Keratinocyte (primary cell): Measurements from ENCODE around the gene LRATD1. TPM values are rescaled to one million over a fixed set of nuclear protein-coding genes. Genes with fewer than 3 reads are reported as not detected.

Source experiments
- DNase-seq: peaks from one replicate; pipeline ENCODE4 v3.0.0-alpha.2; 2011; ENCODE audit warnings: low read depth, missing footprints, low spot score
- FAIRE-seq: peaks from 2 replicates; lab custom pipeline; 2011; peaks lifted over from hg19 to GRCh38; lab: Jason Lieb, UNC
- H2AFZ ChIP-seq: 2 replicates; pipeline ENCODE4 v1.6.0; 2012; ENCODE audit warnings: low read length, control low read depth, inconsistent platforms; ENCODE audit not compliant: control insufficient read depth
- H3K27ac ChIP-seq: 2 replicates; pipeline ENCODE4 v1.5.1; 2011; ENCODE audit warnings: low read length; ENCODE audit not compliant: control insufficient read depth, insufficient read depth
- H3K27me3 ChIP-seq: 3 replicates; pipeline ENCODE4 v1.6.0; 2011; ENCODE audit warnings: low read length; ENCODE audit not compliant: control insufficient read depth, insufficient read depth; ENCODE audit errors: extremely low read depth
- H3K36me3 ChIP-seq, 2 experiments: 2 replicates in 1 of 2; 3 replicates in 1 of 2; pipeline ENCODE4 v1.5.1; 2011; ENCODE audit warnings: low read length in 2 of 2, mild to moderate bottlenecking in 1 of 2; ENCODE audit not compliant: control insufficient read depth in 2 of 2, insufficient read depth in 2 of 2; ENCODE audit errors: extremely low read depth in 1 of 2
- H3K4me1 ChIP-seq: 3 replicates; pipeline ENCODE4 v1.5.1; 2011; ENCODE audit warnings: low read length; ENCODE audit not compliant: control insufficient read depth, insufficient read depth; ENCODE audit errors: extremely low read depth
- H3K4me2 ChIP-seq: 3 replicates; pipeline ENCODE4 v1.6.0; 2011; ENCODE audit warnings: low read depth, low read length; ENCODE audit not compliant: control insufficient read depth, insufficient read depth; ENCODE audit errors: extremely low read depth
- H3K4me3 ChIP-seq, 3 experiments: fragments of 200-600 bp in 1 of 3; sonication (generic) in 1 of 3; 2 replicates in 2 of 3; 3 replicates in 1 of 3; pipeline ENCODE4 v1.5.1; 2011 to 2016; ENCODE audit warnings: low read length in 3 of 3, mild to moderate bottlenecking in 3 of 3, control low read depth in 2 of 3, inconsistent platforms in 1 of 3, low read depth in 1 of 3, mixed read lengths in 1 of 3, mixed run types in 1 of 3, moderate library complexity in 1 of 3; ENCODE audit not compliant: control insufficient read depth in 2 of 3, insufficient read depth in 2 of 3; ENCODE audit errors: extremely low read depth in 1 of 3
- H3K79me2 ChIP-seq: 2 replicates; pipeline ENCODE4 v1.6.0; 2012; ENCODE audit warnings: low read length; ENCODE audit not compliant: control insufficient read depth, insufficient read depth
- H3K9ac ChIP-seq: 3 replicates; pipeline ENCODE4 v1.6.0; 2011; ENCODE audit warnings: low read length; ENCODE audit not compliant: control insufficient read depth, insufficient read depth; ENCODE audit errors: extremely low read depth
- H3K9me1 ChIP-seq: 3 replicates; pipeline ENCODE4 v1.6.0; 2011; ENCODE audit warnings: low read length; ENCODE audit not compliant: control insufficient read depth, insufficient read depth; ENCODE audit errors: extremely low read depth
- H3K9me3 ChIP-seq: 2 replicates; pipeline ENCODE4 v1.5.1; 2012; ENCODE audit warnings: low read depth, low read length; ENCODE audit not compliant: control insufficient read depth
- H4K20me1 ChIP-seq: 3 replicates; pipeline ENCODE4 v1.6.0; 2011; ENCODE audit warnings: low read length; ENCODE audit not compliant: control insufficient read depth, insufficient read depth; ENCODE audit errors: extremely low read depth
- EZH2 ChIP-seq: IDR thresholded peaks from one replicate; pipeline ENCODE4 v1.6.1; 2012; ENCODE audit warnings: inconsistent platforms, mild to moderate bottlenecking, low read length, moderate library complexity
- dilution Hi-C: fragments of 300-500 bp; cut with MboI; formaldehyde crosslinking; loops from one replicate; pipeline ENCODE4 v1.7.0; 2020; ENCODE audit warnings: low sequenced_read_pairs; ENCODE audit not compliant: extremely low pct_ligation_motif_present
- polyA plus RNA-seq, 5 experiments: library from polyadenylated mRNA; depleted of rRNA in 3 of 5; stranded (reverse) in 3 of 5; stranded (forward) in 1 of 5; unstranded in 1 of 5; fragments of >200 nt; gene quantifications; 1 replicate in 1 of 5; 2 replicates in 3 of 5; 3 replicates in 1 of 5; pipeline versions ENCODE4 v1.2.1 to v1.2.3, GENCODE V29; 2011 to 2012; ENCODE audit warnings: missing spikeins in 2 of 5, low read depth in 1 of 5, low replicate concordance in 1 of 5
- TF ChIP-seq, protein P1 (sequence below), 3 experiments: IDR thresholded peaks in 1 of 3; conservative IDR thresholded peaks in 1 of 3; optimal IDR thresholded peaks in 1 of 3; 2 replicates in 2 of 3; 3 replicates in 1 of 3; pipeline versions ENCODE3 to v1.5.1; 2011; ENCODE audit warnings: low read length in 3 of 3, mild to moderate bottlenecking in 3 of 3, moderate library complexity in 2 of 3, control low read depth in 1 of 3, inconsistent platforms in 1 of 3; ENCODE audit not compliant: insufficient read depth in 2 of 3; ENCODE audit errors: extremely low read depth in 1 of 3

Gene LRATD1
- polyA plus RNA-seq, 1 donor (not counting 4 experiments of a cell fraction or from before 2014, with no cell fraction given): 4.3 TPM

DNA sequence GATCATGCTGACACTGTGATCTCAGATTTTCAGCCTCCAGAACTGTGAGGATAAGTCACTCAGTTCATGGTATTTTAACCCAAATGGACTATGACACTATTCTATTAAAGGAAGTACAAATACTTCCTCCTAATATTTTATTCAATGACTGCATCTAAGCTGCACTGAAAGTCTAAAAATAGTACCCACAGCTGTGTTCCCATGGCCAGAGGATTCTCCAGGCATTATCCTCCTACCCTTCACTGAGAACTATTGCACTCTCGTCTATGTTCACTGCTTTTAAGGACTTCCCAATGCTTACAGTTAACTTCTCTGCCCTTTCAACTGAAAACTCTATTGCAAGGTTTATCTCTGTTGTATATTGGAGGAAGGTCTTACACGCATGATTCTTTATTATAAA is 15.2 kb downstream of the LRATD1 start:
- H3K9me3 ChIP-seq: no peaks in the 10 kb centered on the region
- dilution Hi-C loops: no loop called here
- H4K20me1 ChIP-seq: no peaks in the 10 kb centered on the region
- H3K9ac ChIP-seq: no peak overlapping the region
- H3K4me3 ChIP-seq: no peak overlapping the region
- no peaks in the 10 kb centered on the region for H3K4me1 ChIP-seq
- H3K27me3 ChIP-seq: no peaks in the 10 kb centered on the region
- H3K27ac ChIP-seq: no peak overlapping the region
- TF ChIP-seq, protein P1, sequence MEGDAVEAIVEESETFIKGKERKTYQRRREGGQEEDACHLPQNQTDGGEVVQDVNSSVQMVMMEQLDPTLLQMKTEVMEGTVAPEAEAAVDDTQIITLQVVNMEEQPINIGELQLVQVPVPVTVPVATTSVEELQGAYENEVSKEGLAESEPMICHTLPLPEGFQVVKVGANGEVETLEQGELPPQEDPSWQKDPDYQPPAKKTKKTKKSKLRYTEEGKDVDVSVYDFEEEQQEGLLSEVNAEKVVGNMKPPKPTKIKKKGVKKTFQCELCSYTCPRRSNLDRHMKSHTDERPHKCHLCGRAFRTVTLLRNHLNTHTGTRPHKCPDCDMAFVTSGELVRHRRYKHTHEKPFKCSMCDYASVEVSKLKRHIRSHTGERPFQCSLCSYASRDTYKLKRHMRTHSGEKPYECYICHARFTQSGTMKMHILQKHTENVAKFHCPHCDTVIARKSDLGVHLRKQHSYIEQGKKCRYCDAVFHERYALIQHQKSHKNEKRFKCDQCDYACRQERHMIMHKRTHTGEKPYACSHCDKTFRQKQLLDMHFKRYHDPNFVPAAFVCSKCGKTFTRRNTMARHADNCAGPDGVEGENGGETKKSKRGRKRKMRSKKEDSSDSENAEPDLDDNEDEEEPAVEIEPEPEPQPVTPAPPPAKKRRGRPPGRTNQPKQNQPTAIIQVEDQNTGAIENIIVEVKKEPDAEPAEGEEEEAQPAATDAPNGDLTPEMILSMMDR (optimal IDR thresholded peaks at IDR 0.05 in 1 of 3, IDR thresholded peaks at IDR 0.05 in 1 of 3, conservative IDR thresholded peaks at IDR 0.05 in 1 of 3; ENCODE audit: extremely low read depth in 1 of 3, insufficient read depth in 2 of 3, low read length in 3 of 3): no peak
- TF ChIP-seq EZH2: no peak
- no peaks in the 10 kb centered on the region for H3K79me2 ChIP-seq
- no peak overlapping the region for H3K4me2 ChIP-seq
- no peak for FAIRE-seq
- H3K36me3 ChIP-seq: no peaks in the 10 kb centered on the region
- H3K9me1 ChIP-seq: no peaks in the 10 kb centered on the region
- no peak for DNase-seq
- no peak overlapping the region for H2AFZ ChIP-seq

DNA sequence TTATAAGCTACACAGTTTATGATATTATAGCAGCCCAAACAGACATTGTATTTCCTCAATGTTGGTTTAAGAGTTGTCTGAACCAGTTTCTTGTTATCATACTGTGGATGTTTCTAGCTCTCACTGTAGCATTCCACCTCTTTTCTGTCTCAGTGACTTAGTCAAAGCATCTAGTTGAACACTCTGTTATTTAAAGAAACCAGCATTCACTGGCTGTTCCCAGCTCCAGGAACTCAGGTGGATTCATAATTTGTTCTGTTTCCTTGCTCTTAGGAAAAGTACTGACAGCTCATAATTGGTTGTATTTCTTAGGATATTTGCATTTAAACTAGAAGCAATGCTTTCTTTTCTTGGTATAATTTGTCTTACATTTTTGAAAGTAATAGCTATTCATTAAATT is 17.5 kb downstream of the LRATD1 start:
- Histone ChIP-seq H3K4me3 (no peak overlapping the region), H3K79me2 (no peaks in the 10 kb centered on the region), H4K20me1 (no peaks in the 10 kb centered on the region), H3K9me3 (no peaks in the 10 kb centered on the region), H2AFZ (no peak overlapping the region), H3K4me2 (no peak overlapping the region), H3K36me3 (no peaks in the 10 kb centered on the region), H3K4me1 (no peaks in the 10 kb centered on the region), H3K27me3 (no peaks in the 10 kb centered on the region), H3K9me1 (no peaks in the 10 kb centered on the region), H3K9ac (no peak overlapping the region), H3K27ac (no peak overlapping the region)
- DNase-seq (no peak), FAIRE-seq (no peak)
- dilution Hi-C loops: no loop called here
- TF ChIP-seq EZH2: no peak
- TF ChIP-seq, protein P1 (optimal IDR thresholded peaks at IDR 0.05 in 1 of 3, IDR thresholded peaks at IDR 0.05 in 1 of 3, conservative IDR thresholded peaks at IDR 0.05 in 1 of 3; ENCODE audit: extremely low read depth in 1 of 3, insufficient read depth in 2 of 3, low read length in 3 of 3): no peak
